ENCODE measurements around the gene SLC6A12.

Gene SLC6A12

DNA sequence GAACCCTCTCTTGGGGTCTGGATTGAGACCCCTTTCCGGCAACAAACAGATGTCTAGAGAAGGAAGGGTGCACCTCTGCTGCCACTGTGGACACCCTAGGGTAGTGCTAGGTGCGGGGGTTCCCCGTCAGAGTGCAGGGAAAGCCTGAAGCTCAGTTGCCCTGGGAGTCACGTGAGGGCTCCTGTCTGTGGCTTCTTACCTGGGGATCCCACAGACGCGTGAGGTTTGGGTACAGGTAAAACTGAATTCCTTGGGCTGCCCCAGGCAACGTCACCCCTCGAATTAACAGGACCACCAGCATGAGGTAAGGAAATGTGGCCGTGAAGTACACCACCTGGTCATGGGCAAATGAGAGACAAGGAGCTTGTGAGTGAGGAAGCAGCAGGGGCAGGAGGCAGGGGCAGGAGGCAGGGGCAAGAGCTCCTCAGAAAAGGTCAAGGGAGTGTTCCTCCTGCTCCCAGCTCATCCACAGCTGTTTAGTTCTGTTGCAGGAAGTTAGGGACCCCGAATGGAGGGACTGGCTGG, 21.0 kb upstream of the SLC6A12 start:
- no peak for FAIRE-seq
- DNase-seq (ENCODE audit: insufficient read length, low spot score) = no peak
- TF ChIP-seq, protein P1, sequence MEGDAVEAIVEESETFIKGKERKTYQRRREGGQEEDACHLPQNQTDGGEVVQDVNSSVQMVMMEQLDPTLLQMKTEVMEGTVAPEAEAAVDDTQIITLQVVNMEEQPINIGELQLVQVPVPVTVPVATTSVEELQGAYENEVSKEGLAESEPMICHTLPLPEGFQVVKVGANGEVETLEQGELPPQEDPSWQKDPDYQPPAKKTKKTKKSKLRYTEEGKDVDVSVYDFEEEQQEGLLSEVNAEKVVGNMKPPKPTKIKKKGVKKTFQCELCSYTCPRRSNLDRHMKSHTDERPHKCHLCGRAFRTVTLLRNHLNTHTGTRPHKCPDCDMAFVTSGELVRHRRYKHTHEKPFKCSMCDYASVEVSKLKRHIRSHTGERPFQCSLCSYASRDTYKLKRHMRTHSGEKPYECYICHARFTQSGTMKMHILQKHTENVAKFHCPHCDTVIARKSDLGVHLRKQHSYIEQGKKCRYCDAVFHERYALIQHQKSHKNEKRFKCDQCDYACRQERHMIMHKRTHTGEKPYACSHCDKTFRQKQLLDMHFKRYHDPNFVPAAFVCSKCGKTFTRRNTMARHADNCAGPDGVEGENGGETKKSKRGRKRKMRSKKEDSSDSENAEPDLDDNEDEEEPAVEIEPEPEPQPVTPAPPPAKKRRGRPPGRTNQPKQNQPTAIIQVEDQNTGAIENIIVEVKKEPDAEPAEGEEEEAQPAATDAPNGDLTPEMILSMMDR (IDR thresholded peaks at IDR 0.05; ENCODE audit: insufficient read depth, missing control alignments) = no peak

DNA sequence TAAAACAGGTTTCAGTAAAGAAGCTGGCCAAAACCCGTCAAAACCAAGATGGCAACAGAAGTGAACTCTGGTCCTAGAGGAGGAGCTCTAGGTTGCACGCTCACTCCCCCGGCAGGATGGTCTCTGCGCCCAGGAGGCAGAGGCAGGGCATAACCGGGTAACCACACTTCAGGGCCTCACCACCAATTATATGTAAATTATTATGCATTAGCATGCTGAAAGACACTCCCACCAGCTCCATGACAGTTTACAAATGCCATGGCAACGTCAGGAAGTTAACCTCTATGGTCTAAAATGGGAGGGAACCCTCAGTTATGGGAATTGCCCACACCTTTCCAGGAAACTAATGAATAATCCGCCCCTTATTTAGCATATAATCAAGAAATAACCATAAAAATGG, 20.1 kb upstream of the SLC6A12 start:
- FAIRE-seq (no peak), DNase-seq (ENCODE audit: insufficient read length, low spot score) (no peak)
- TF ChIP-seq, protein P1 (IDR thresholded peaks at IDR 0.05; ENCODE audit: insufficient read depth, missing control alignments) = no peak

DNA sequence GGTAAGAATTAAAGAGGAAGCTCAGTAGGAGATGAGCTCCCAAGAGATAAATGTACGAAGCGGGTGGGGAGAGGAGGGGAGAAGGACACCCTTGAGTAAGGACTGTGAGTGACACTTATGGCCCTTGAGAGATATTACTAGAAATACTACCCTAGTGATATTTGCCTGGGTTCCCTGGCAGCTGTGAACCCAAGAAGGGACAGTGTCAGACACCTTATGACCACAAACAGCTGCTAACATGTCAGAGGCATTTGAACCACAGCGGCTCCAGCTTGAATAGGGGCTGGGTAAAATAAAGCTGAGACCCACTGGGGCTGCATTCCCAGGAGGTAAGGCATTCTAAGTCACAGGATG, 19.6 kb upstream of the SLC6A12 start:
- TF ChIP-seq, protein P1 (IDR thresholded peaks at IDR 0.05; ENCODE audit: insufficient read depth, missing control alignments) = no peak
- FAIRE-seq (no peak), DNase-seq (ENCODE audit: insufficient read length, low spot score) (no peak)

DNA sequence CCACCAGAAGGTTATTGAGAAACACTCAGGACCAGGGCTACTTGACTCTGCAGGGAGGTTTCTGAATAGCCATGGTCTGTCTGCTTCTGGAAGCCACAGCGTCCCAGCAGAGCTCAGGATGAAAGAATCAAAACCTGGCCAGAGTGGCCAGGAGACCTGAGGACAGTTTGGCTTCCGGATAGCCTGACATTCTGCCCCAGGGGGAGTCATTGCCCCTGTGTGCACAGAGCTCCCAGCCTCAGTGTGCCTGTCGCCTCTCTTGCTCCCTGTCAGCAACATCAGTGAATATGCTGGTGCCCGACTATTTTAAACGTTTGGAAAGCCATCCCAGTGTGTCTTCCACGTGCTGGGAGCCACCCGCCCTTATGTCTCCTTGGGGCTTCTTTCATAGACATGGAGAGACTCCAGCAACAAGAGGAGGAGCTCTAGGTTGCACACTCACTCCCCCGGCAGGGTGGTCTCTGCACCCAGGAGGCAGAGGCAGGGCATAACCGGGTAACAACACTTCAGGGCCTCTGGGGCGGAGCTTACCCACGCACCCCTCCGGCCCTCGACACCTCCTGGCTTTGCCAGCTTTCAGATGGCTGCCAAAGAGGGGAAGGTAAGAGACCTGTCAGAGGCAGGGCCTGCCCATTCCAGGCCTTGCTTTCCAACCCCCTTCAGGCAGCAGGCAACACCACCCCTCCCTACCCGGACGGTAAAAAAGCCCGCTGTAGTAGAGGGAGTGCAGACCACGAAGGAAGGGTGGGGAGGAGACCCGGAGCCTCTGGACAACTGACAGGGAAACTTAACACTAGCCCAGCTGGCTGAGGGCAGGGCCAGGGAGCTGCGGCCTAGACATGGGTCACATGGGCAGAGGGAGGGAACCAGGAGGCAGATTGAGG, 19.0 kb upstream of the SLC6A12 start:
- FAIRE-seq (no peak), DNase-seq (ENCODE audit: insufficient read length, low spot score) (no peak)
- TF ChIP-seq, protein P1 (IDR thresholded peaks at IDR 0.05; ENCODE audit: insufficient read depth, missing control alignments) = no peak

DNA sequence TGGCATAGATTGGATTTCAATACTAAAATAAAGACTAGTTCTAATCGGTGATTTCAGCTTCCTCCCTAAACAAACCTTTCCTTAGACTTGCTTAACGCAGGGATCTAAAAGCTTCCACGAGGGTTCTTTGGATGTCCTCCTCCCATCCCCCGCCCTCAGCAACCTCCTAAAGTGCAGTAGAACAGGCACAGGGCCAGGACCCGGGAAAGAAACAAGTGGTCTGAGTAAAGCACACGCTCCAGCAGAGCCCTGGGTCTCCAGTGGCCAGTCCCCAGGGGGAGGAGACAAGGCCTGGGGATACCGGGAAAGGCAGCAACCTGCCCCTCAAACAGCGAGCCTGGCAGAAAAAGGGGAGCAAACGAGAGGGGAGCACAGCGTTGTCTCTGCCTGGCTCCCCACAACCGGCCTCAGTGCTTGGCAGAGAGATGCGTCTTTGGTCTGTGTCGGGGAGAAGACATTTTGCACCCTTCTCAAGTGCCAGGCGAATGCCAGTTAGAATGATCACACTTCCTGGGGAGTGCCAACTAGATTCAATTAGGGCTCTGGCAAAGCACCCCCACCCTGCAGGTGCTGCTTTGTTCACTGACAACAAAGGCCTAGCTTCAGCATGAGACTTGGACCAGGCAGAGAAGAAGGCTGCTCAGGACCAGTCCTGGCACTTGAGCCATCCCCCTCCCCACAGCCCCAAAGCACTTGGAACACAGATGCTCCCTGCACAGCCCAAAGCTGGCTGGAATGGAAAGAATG, 17.1 kb upstream of the SLC6A12 start:
- TF ChIP-seq, protein P1 (IDR thresholded peaks at IDR 0.05; ENCODE audit: insufficient read depth, missing control alignments) = no peak
- DNase-seq (ENCODE audit: insufficient read length, low spot score) (no peak), FAIRE-seq (no peak)

DNA sequence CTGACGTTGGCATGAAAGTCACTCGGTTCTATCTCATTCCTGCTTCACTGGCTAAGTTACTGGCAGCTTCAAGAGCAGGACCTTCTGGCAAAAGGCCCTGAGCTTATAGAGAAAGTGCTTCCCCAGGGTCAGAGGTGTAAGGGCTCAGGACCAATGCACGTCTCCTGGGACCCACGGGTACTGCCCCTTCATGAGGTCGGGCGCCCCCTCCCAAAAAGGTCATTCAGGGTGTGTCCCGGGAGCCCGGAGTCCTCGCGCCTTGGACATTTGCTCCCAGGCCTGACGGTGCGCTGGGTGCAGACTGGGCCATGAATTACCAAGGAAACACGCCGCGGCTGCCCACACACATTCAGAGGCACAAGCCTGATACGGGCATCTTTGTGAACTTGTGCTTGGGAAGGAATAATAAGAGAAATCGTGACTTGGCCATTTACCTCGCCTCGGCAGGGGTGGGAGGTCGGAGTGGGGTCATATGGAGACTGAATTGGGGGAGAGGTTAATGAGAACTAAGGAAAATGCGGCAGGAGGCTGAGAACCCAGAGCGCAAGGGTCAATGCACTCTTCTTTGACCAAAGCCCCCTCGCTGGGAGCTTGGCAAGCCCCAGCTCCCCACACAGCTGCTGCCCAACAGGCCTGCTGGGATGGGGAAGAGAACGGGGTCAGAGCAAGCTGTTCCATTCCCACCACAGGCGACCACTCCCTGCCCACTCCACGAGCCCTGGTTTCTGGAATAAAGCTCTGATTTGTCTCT, 15.7 kb upstream of the SLC6A12 start:
- FAIRE-seq (no peak), DNase-seq (ENCODE audit: insufficient read length, low spot score) (no peak)
- TF ChIP-seq, protein P1 (IDR thresholded peaks at IDR 0.05; ENCODE audit: insufficient read depth, missing control alignments) = no peak
